Brain microvascular endothelial cell (primary cell): ENCODE measurements around the gene TMEM198.
A peak's percentile ranks its signal among the peaks of the same experiment; 100 is the strongest.

Experiments used
- DNase-seq: peaks from one replicate; pipeline ENCODE4 v3.0.0-alpha.2; 2020
- H3K27ac ChIP-seq: fragments of 250-450 bp; sonication (Bioruptor Pico); 2 replicates; pipeline ENCODE4 v1.5.1; 2020; ENCODE audit warnings: mild to moderate bottlenecking, moderate library complexity
- H3K27me3 ChIP-seq: fragments of 250-450 bp; sonication (Bioruptor Pico); replicated peaks from 2 replicates; pipeline ENCODE4 v1.5.1; 2020; ENCODE audit warnings: mild to moderate bottlenecking
- H3K36me3 ChIP-seq: fragments of 250-450 bp; sonication (Bioruptor Pico); replicated peaks from 2 replicates; pipeline ENCODE4 v1.5.1; 2020; ENCODE audit warnings: mild to moderate bottlenecking
- H3K4me3 ChIP-seq: 2 replicates; pipeline ENCODE4 v1.5.1; 2011; ENCODE audit warnings: low read depth, mild to moderate bottlenecking, control low read depth, low read length, moderate library complexity
- in situ Hi-C: cut with HindIII; loops from 2 replicates; pipeline ENCODE4 v1.10.0; 2017; ENCODE audit warnings: low sequenced_read_pairs, low pct_ligation_motif_present
- TF ChIP-seq, protein P1 (sequence below): IDR thresholded peaks from 2 replicates; pipeline ENCODE4 v1.5.1; 2011; ENCODE audit warnings: low read depth, mild to moderate bottlenecking, moderate library complexity, low read length, control low read depth, inconsistent platforms; ENCODE audit errors: missing control alignments

TMEM198 gene

DNA sequence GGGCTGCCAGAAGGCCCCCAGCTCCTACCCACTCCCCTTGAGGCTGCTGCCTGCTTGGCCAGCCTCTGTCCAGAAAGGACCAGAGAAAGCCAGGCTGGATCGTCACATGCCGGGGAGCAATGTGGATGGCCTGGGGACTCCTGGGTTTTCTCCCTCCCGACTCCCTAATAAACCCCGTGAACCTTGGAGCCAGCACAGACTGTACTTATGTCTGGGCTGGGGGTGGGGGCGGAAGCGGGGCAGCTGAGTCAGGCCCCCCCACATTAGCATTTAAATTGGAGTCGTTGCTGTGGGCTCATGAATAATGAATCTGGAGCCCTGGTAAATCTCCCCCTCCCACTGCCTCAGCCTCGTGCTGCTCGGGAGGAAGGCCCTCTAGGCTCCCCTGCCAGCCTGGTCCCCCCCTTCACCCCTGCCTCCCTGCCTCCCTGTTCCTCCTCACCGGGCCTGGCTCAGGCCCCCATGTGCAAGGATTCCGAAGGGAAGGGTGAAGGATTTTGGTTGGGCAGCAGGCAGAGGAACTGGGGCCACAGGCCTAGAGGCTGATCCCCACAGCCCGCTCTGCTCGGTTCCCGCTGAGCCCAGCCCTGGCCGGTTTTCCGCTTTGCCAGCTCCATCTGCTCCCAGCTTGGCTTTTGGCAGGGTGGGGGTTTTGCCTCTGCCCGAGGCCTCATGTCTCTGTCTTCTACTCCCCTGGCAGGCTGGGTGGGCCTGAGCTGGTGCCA is 36.9 kb upstream of the TMEM198 start:
- Histone ChIP-seq H3K27me3 (peaks cover 15% of the 10 kb centered on the region), H3K4me3 (no peak overlapping the region), H3K27ac (no peak overlapping the region), H3K36me3 (peaks cover 23% of the 10 kb centered on the region)
- TF ChIP-seq, protein P1, sequence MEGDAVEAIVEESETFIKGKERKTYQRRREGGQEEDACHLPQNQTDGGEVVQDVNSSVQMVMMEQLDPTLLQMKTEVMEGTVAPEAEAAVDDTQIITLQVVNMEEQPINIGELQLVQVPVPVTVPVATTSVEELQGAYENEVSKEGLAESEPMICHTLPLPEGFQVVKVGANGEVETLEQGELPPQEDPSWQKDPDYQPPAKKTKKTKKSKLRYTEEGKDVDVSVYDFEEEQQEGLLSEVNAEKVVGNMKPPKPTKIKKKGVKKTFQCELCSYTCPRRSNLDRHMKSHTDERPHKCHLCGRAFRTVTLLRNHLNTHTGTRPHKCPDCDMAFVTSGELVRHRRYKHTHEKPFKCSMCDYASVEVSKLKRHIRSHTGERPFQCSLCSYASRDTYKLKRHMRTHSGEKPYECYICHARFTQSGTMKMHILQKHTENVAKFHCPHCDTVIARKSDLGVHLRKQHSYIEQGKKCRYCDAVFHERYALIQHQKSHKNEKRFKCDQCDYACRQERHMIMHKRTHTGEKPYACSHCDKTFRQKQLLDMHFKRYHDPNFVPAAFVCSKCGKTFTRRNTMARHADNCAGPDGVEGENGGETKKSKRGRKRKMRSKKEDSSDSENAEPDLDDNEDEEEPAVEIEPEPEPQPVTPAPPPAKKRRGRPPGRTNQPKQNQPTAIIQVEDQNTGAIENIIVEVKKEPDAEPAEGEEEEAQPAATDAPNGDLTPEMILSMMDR = no peak
- in situ Hi-C loops = no loop called here
- DNase-seq = no peak

DNA sequence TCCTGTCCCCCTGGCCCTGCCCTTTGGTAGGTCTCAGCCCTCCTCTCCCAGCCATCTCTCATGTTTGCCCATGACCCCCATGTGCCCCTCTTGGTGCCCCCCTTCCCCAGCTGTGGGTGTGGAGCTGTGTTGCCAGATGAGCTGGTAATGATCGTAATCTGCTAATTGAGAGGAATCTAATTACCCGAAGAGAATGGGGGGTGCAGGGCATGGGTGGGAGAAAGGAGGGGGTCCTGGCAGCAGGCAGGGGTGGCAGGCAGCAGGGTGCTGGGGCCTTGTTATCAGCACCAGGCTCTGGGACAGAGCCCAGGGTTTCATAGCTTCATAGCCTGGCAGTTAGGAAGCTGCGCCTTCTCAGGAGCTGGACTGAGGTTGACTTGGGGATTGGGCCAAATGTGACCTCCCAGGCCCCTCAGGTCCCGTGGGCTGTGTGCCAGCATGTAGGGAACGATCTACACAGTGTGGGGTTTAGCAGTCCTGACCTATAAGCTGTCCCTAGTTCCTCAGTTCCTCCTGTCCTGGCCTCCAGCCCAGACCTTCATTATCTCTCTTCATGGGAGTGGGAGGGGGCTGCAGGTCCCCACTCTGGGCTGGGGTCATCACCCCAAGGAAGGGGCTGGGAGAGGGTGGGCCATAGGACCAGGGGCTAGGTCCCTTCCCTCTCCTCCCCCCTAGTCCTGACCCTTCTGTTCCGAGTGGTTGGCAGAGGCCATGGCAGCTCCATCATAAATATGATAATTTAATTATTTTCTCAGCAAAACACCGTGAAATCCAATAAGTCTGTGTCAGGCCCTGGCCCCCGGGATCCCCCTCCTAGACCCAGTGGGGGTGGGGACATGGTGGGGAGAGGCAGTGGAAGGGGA is 36.0 kb upstream of the TMEM198 start:
- Histone ChIP-seq H3K27me3 (peaks cover 24% of the 10 kb centered on the region), H3K36me3 (peaks cover 23% of the 10 kb centered on the region), H3K4me3 (no peak overlapping the region), H3K27ac (no peak overlapping the region)
- TF ChIP-seq, protein P1 = no peak
- in situ Hi-C loops = no loop called here
- no peak for DNase-seq

DNA sequence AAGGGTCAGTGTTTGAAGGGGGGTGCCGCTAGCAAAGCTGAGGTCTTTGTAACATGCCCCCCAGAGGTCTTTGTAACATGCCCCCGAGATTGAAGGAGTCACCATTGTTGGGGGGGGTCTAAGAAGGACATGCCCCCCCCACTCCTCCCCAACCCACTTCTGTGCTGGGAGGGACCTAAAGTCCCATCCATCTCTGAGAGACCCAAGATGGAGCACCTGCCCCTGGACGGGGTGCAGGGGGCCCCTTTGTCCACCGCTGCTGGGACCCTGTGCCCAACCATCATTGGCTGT is 35.4 kb upstream of the TMEM198 start:
- TF ChIP-seq, protein P1 = no peak
- no peak for DNase-seq
- Histone ChIP-seq H3K4me3 (no peak overlapping the region), H3K27ac (no peak overlapping the region), H3K27me3 (peaks cover 29% of the 10 kb centered on the region), H3K36me3 (peaks cover 21% of the 10 kb centered on the region)
- in situ Hi-C loops = no loop called here

DNA sequence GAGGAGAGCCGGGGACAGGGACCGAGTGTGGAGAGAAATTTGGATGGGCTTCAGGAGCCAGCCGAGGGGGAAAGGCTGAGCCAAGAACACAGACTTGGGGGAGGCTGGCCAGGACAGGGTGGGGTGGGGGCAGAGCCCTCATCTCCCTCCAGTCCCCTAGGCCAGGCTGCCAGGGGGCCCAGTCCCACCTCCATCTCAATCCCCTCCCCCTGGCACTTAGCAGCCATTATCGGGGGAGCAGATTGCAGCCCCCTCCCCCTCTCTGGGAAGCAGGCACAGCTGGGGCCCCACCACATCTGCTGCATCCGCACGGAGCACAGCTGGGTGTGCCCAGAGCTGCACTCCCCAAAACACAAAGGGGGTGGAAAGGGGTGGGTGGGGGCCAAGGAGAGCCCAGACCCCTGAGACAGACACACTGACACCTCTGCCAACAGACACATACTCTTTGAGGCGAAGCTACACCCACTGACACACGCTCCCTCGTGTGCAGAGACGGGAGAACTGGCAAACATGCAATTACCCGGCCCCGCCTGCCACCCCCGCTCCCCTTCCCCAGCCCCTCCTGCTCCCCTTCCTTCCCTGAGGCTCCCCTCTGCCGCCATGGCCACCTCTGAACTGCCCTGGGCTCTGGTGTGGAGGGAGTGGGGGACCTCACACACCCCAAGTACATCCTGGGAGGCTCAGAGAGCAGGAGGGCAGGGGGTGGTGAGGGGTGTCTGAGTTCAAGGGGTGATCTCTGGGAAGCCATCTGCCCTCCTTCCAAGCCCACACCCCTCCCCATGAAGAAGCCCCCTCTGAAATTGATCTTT is 34.7 kb upstream of the TMEM198 start:
- in situ Hi-C loops = no loop called here
- H3K27ac ChIP-seq = no peak overlapping the region
- peaks cover 37% of the 10 kb centered on the region for H3K27me3 ChIP-seq
- peaks cover 16% of the 10 kb centered on the region for H3K36me3 ChIP-seq
- no peak overlapping the region for H3K4me3 ChIP-seq
- DNase-seq = no peak
- TF ChIP-seq, protein P1 = no peak

DNA sequence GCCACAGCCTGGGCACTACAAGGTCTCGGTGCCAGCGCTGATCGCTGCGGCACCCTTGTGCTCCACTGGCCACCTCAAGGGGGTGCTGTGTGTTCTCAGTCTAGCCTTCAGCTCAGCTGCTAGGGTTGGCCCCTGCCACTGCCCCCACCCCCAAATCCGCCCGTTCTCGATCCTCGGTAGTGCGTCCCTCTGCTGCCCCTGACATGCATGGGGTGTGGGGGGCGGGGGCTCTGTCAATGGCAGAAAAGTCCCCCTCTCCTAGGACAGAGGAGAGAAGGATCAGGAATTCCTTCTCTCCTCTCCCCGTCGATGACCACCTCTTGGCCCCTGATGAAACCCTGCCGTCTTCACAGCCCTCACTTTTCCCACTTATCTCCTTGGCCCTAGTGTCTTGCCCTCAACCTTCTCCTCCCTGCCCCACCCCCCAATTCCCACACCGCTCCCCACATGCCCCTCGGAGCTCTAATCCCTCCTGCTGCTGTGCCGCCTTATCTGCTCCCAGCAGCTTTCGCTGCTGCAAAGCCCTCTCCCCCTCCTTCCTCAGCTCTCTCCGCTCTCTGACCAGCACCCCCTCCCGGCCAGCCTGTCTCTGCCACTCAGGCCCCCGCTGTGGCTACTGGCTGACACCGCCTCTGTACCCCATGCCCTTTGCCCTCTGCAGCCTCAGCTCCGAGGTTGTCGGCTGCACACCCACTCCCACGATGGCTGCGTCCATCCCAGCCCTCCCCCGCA is 33.9 kb upstream of the TMEM198 start:
- in situ Hi-C loops = no loop called here
- H3K27ac ChIP-seq = no peak overlapping the region
- TF ChIP-seq, protein P1 = peak; percentile 91
- peaks cover 44% of the 10 kb centered on the region for H3K27me3 ChIP-seq
- peak; percentile 33 for DNase-seq
- peaks cover 12% of the 10 kb centered on the region for H3K36me3 ChIP-seq
- H3K4me3 ChIP-seq = peak overlapping the region; percentile 26
